NCI-H146 (cell line): ENCODE results near the gene WDR7.

Experiments
- DNase-seq: peaks from one replicate; lab custom pipeline; 2025; lab: John Stamatoyannopoulos, UW

WDR7 gene

DNA sequence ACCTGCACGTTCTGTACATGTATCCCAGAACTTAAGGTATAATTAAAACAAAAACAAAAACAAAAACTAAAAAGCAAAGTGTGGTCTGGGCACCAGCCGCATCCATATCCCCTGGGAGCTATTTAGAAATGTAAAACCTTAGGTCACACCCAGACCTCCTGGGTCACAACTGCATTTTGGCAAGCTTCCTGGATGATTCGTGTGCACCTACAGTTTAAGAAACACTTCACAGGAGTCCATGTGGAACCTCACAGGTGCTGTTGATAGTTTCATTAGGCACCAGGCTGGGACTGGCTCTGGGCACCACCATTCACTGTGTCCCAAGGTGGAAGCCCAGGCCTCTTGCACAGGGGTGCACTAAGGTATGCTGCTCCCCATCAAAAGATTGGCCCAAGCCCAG is 392.1 kb downstream of the WDR7 start:
- DNase-seq, result no peak

DNA sequence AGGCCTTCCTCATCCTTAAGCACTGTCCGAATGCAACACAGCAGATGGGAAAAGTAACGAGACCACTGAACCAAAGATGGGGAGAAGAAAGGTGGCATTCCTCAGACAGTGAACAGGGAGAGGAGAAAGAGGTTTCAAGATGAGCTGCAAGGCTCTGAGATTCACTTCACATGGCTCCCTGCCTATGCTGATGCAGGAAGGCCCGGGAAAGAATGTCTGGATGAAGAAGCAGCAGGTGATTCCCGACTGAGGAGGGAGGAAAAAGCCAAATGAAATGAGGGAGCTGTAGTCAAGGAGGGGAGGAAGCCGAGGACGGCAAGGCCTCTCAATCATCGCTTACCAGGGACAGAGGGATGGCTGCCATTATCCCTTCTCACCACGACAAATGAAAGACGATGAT is 397.2 kb downstream of the WDR7 start:
- no peak for DNase-seq

GRCh38 chr18:57048859-57049258 is 397.7 kb downstream of the WDR7 start:
- no peak for DNase-seq

GRCh38 chr18:57050310-57050949 is 399.3 kb downstream of the WDR7 start:
- no peak for DNase-seq

GRCh38 chr18:57051021-57051656 is 400.0 kb downstream of the WDR7 start:
- no peak for DNase-seq

DNA sequence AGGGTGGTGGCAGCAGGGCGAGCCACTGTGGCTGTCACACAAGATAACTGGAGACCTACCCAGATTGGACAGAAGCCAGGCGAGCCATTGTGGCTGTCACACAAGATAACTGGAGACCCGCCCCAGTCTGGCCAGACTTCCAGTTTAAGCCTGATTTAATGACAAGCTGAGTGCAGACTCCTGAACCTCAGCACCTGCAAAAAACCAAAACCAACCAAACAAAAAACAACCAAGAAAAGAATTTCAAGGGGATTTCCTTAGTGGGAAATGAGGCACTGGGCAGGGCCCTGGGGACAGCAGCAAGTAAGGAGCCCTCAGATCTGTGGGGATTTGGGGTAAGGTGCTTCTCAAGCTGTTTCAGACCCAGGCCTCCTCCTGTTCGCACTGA is 400.5 kb downstream of the WDR7 start:
- DNase-seq, result no peak

DNA sequence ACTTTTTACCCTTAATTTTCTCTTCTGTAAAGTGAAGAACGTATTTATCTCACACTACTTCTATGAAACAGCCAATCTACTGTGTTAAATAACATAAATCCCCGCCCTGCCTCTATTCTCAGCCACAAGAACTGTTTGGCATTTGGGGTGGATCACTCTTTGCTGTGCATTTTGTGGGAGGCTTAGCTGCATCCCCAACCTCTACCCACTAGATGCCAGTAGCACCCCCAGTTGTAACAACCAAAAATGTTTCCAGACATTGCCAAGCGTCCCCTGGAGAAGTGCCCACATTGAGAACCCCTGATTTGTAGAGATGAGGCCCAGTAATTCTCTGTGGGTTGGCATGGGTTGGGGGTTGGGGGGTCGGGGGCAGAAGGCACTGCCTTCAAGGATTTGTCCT is 401.0 kb downstream of the WDR7 start:
- no peak for DNase-seq

DNA sequence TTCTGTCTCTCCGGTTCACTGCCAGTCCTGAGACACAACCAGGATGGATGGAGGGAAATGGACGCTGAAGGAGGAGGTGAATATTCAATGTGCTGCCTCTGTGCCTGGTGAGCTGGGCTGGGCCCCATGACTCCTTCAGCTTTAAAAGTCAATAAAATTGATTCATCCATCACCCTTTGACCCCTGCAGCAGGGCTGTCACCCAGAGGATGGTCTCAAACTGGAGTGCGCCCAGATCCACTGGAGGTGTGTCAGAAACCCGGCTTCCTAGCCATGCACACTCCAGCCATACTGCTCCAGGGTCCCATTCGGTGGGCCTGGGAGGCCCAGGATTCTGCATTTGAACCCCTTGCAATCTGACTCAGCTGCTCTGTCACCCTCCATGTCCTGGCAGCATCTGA is 401.6 kb downstream of the WDR7 start:
- no peak for DNase-seq

DNA sequence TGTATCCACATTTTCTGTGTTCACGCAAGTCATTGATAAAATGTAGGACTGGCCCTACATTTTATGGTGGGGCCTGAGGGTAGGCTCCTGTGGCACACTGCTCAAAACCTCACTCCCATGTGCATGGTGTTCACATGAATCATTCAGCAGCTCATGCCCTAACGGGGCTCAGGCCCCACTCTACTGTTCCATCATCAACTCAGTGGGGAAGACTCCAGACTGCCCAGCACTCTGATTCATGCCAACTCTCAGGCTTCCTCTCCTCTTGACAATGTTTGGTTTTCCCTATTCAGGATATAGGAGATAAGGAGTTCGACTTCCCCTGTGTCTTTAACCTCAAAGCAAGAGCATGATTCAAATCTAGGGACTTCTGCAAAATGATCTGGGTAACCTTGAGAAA is 403.7 kb downstream of the WDR7 start:
- DNase-seq, result no peak

- no peak for DNase-seq
Measured at GRCh38 chr18:57057890-57058289, 406.7 kb downstream of the WDR7 start.

GRCh38 chr18:57058734-57059133 is 407.6 kb downstream of the WDR7 start:
- no peak for DNase-seq

DNA sequence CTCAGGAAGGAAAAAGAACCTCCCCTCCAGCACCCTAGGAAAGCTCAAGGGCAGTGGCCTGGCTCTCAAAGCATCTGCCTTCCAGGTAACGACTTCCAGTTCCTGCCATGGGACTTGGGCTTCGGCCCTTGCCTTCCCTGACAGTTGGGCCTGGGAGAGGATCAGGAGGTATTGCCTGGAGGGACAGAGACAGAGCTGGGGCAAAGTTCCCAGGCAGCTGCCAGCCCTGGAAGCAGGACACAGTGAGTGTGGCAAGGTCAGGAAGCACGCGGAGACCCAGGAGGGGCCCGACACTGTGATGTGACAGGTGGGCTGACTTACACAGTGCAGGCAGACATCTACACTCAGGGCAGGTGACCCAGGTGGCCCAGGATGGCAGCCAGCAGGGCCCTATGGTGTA is 408.2 kb downstream of the WDR7 start:
- no peak for DNase-seq

DNA sequence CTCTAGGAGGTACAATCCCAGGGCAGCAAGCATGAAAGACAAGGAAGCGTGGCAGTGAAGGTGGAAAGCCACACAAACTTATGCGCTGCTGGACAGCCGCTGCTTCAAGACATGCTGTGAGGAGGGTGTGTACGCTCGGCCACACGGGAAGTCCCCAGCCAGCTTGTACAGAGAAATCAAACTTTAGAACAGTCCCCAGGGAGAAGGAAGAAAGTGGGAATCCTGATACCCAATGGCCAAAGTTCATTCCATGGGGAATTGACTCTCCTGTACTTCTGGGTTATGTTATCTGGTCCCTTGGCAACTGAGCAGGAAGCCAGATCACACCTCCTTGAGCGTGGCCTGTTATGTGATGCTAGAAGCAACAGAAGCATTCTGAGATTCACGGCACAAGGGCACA is 409.7 kb downstream of the WDR7 start:
- no peak for DNase-seq

DNA sequence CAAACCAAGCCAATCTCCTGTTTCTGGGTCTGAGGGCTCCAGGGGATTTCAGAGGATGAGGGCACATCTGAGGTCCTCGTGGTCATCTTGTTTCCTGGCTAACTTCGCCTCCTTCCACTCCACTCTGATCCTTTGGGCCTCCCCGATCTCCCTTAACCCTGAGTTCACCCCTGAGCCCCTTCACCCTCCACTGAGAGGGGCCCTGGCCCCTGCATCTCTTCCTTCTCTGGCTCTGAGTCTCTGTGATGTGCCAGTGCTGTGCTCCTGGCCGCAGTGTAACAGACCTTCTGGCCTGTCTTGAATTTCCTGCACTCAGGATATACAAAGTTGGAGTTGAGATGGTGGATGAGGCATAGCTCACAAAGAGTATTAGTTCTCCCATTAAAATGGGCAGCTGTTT is 411.0 kb downstream of the WDR7 start:
- DNase-seq, result no peak

DNA sequence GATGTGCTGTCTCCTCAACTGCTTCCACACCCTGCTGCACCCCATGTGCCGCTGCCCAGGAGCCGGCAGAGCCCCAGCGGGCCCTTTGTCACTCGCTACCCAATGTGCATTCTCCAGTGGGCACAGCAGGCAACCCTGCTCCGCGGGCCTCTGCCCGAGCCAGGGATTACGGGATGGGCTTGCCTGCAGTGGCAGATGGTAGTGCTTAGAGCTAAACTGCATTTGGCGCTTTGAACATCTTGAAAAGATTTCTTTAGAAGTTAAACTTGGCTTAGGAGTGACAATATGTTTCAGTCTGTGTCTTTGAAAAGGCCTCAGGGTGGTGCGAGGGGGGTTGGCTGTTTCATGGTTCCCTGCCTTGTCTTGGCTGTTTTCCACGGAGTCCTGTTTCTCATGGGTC is 411.7 kb downstream of the WDR7 start:
- DNase-seq, result no peak

DNA sequence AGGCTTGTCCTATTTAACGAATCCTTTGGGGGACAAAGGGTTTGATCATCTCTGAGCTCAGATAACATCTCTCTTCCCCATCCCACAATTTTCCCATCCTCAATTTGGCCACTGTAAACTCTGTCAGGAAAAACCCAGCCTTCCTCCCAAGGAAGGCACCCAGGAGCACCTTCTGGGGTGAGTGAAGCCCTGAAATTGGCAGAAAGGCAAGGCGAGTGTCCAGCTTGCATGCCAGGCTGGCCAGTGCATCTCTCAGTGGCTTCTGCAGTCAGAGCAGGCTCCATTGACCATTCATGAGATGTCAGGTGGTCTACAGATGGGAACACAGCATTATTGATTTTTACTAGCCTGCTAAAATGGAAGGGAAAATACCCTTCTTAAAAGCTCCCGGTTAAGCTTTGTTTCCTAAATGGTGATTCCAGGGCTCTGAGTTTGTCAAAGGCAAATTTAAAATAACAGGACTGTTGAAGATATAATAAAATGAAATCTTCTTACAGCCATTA is 412.5 kb downstream of the WDR7 start:
- no peak for DNase-seq

GRCh38 chr18:57073501-57074187 is 422.5 kb downstream of the WDR7 start:
- no peak for DNase-seq

- DNase-seq, result no peak
Measured at GRCh38 chr18:57075716-57076400, 424.7 kb downstream of the WDR7 start.

DNA sequence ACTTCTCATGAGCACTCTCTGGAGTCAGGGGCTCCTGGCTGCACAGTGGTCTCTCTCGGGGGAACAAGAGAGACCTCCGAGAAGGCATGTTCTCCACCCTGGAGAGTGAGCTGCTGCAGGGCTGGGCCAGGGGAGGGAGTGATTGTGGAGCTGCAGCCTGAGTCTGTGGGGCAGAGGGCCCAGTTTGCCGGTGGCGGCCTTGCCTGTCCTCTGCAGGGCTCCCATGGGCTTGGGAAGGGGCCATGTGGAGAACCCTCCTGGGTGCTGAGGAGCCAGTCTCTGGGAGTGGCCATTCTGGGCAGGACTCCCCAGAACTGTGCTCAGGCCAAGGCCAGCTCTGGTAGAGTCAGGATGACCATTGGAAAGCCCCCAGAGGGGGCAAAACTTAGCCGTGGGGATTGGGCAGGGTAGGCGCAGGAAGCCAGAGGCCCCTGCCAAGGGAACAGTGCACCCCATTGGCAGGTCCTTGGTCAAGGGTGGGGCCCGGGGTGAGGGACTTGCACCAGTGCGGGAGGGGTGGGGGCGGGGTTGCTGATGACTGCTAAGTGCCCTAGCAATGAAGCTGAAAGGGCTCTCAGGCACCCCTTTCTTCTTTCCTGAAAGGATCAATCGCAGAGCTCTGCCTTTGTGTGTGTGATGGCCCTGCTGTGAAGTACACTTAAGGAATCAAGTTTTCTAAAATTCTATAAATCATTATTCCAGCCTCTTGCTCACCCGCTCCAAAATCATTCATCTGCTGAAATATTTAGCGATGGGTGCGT is 426.0 kb downstream of the WDR7 start:
- no peak for DNase-seq

GRCh38 chr18:57077786-57078552 is 426.8 kb downstream of the WDR7 start:
- no peak for DNase-seq

- DNase-seq, result no peak
Measured at GRCh38 chr18:57078614-57079013, 427.5 kb downstream of the WDR7 start.
